ENCODE results near the gene KRT83. TPM values are rescaled to one million over a fixed set of nuclear protein-coding genes. Genes with fewer than 3 reads are reported as not detected.

Gene KRT83
- polyA plus RNA-seq, 1 donor (not counting 4 experiments of a cell fraction or from before 2014, with no cell fraction given) = not detected

DNA sequence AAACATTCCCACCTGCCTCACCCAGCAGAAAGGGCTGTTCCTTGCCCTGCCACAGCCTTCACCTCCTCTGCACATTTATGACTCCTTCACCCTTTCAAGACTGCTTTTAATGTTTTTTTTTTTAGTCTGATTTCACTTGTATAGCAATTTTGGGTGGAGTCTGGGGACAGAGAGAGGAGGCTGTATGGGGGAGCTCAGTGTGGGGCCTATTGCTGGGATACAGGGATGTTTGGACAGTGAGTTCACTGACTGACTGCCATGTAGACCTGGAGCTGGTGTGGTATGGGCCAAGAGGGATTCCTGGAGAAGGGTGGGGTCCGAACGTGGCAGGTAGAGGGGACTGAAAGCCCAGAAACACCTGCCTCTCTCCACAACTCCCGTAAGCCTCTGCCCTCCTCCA, 48.0 kb upstream of the KRT83 start:
- no peak for TF ChIP-seq EZH2 (IDR thresholded peaks at IDR 0.05; ENCODE audit: low read length)
- TF ChIP-seq, protein P1, sequence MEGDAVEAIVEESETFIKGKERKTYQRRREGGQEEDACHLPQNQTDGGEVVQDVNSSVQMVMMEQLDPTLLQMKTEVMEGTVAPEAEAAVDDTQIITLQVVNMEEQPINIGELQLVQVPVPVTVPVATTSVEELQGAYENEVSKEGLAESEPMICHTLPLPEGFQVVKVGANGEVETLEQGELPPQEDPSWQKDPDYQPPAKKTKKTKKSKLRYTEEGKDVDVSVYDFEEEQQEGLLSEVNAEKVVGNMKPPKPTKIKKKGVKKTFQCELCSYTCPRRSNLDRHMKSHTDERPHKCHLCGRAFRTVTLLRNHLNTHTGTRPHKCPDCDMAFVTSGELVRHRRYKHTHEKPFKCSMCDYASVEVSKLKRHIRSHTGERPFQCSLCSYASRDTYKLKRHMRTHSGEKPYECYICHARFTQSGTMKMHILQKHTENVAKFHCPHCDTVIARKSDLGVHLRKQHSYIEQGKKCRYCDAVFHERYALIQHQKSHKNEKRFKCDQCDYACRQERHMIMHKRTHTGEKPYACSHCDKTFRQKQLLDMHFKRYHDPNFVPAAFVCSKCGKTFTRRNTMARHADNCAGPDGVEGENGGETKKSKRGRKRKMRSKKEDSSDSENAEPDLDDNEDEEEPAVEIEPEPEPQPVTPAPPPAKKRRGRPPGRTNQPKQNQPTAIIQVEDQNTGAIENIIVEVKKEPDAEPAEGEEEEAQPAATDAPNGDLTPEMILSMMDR (optimal IDR thresholded peaks at IDR 0.05 in 1 of 3, IDR thresholded peaks at IDR 0.05 in 1 of 3, conservative IDR thresholded peaks at IDR 0.05 in 1 of 3; ENCODE audit: extremely low read depth in 1 of 3, insufficient read depth in 2 of 3, low read length in 3 of 3) = no peak
- Histone ChIP-seq H4K20me1 (ENCODE audit: control insufficient read depth, extremely low read depth, insufficient read depth, low read length) (no peaks in the 10 kb centered on the region), H3K4me2 (ENCODE audit: control insufficient read depth, extremely low read depth, insufficient read depth, low read depth, low read length) (no peak overlapping the region), H3K27me3 (ENCODE audit: control insufficient read depth, extremely low read depth, insufficient read depth, low read length) (peaks cover 12% of the 10 kb centered on the region), H3K9me1 (ENCODE audit: control insufficient read depth, extremely low read depth, insufficient read depth, low read length) (no peaks in the 10 kb centered on the region), H3K9me3 (ENCODE audit: control insufficient read depth, low read depth, low read length) (no peaks in the 10 kb centered on the region), H3K4me3 (ENCODE audit: control insufficient read depth in 2 of 3, extremely low read depth in 1 of 3, insufficient read depth in 2 of 3, low read depth in 1 of 3, low read length in 3 of 3) (no peak overlapping the region), H3K79me2 (ENCODE audit: control insufficient read depth, insufficient read depth, low read length) (no peaks in the 10 kb centered on the region), H3K27ac (ENCODE audit: control insufficient read depth, insufficient read depth, low read length) (no peak overlapping the region), H3K4me1 (ENCODE audit: control insufficient read depth, extremely low read depth, insufficient read depth, low read length) (no peaks in the 10 kb centered on the region), H2AFZ (ENCODE audit: control insufficient read depth, low read length) (no peak overlapping the region), H3K9ac (ENCODE audit: control insufficient read depth, extremely low read depth, insufficient read depth, low read length) (no peak overlapping the region), H3K36me3 (ENCODE audit: control insufficient read depth in 2 of 2, extremely low read depth in 1 of 2, insufficient read depth in 2 of 2, low read length in 2 of 2) (no peaks in the 10 kb centered on the region)
- dilution Hi-C loops (cut with MboI; ENCODE audit: extremely low pct_ligation_motif_present, low sequenced_read_pairs) = no loop called here
- FAIRE-seq (no peak), DNase-seq (ENCODE audit: low read depth, low spot score) (no peak)

GRCh38 chr12:52368508-52368907, 47.3 kb upstream of the KRT83 start:
- Histone ChIP-seq H3K36me3 (ENCODE audit: control insufficient read depth in 2 of 2, extremely low read depth in 1 of 2, insufficient read depth in 2 of 2, low read length in 2 of 2) (no peaks in the 10 kb centered on the region), H3K9me1 (ENCODE audit: control insufficient read depth, extremely low read depth, insufficient read depth, low read length) (no peaks in the 10 kb centered on the region), H3K9ac (ENCODE audit: control insufficient read depth, extremely low read depth, insufficient read depth, low read length) (no peak overlapping the region), H3K9me3 (ENCODE audit: control insufficient read depth, low read depth, low read length) (no peaks in the 10 kb centered on the region), H3K4me1 (ENCODE audit: control insufficient read depth, extremely low read depth, insufficient read depth, low read length) (no peaks in the 10 kb centered on the region), H3K79me2 (ENCODE audit: control insufficient read depth, insufficient read depth, low read length) (no peaks in the 10 kb centered on the region), H3K4me3 (ENCODE audit: control insufficient read depth in 2 of 3, extremely low read depth in 1 of 3, insufficient read depth in 2 of 3, low read depth in 1 of 3, low read length in 3 of 3) (no peak overlapping the region), H3K27me3 (ENCODE audit: control insufficient read depth, extremely low read depth, insufficient read depth, low read length) (peaks cover 12% of the 10 kb centered on the region), H3K27ac (ENCODE audit: control insufficient read depth, insufficient read depth, low read length) (no peak overlapping the region), H4K20me1 (ENCODE audit: control insufficient read depth, extremely low read depth, insufficient read depth, low read length) (no peaks in the 10 kb centered on the region), H3K4me2 (ENCODE audit: control insufficient read depth, extremely low read depth, insufficient read depth, low read depth, low read length) (no peak overlapping the region), H2AFZ (ENCODE audit: control insufficient read depth, low read length) (no peak overlapping the region)
- peak; percentile 34 for FAIRE-seq
- dilution Hi-C loops (cut with MboI; ENCODE audit: extremely low pct_ligation_motif_present, low sequenced_read_pairs) = no loop called here
- TF ChIP-seq EZH2 (IDR thresholded peaks at IDR 0.05; ENCODE audit: low read length) = no peak
- TF ChIP-seq, protein P1 (optimal IDR thresholded peaks at IDR 0.05 in 1 of 3, IDR thresholded peaks at IDR 0.05 in 1 of 3, conservative IDR thresholded peaks at IDR 0.05 in 1 of 3; ENCODE audit: extremely low read depth in 1 of 3, insufficient read depth in 2 of 3, low read length in 3 of 3) = peak in 1 of 3 experiments; percentile 41
- no peak for DNase-seq (ENCODE audit: low read depth, low spot score)
